ENCODE results near the gene ASH1L.

GRCh38 chr1:155339515-155340097 is 223.0 kb downstream of the ASH1L start:
- TF ChIP-seq POLR2AphosphoS5 (IDR thresholded peaks at IDR 0.05; ENCODE audit: low read depth, low read length), result no peak
- TF ChIP-seq REST (IDR thresholded peaks at IDR 0.05; ENCODE audit: insufficient read depth in 1 of 2, low read depth in 2 of 2, low read length in 2 of 2), result no peak

Measured in PFSK-1 (cell line).